ENCODE measurements around the gene NKAIN2.

NKAIN2 gene

GRCh38 chr6:124423621-124424020 is 620.0 kb downstream of the NKAIN2 start:
- Histone ChIP-seq H3K4me1 (ENCODE audit: control insufficient read depth, insufficient read depth, low read length) (no peaks in the 10 kb centered on the region), H3K36me3 (ENCODE audit: control insufficient read depth in 2 of 2, insufficient read depth in 2 of 2, low read length in 2 of 2) (no peaks in the 10 kb centered on the region), H3K27ac (ENCODE audit: low read length) (no peak overlapping the region), H3K4me3 (ENCODE audit: low read length in 2 of 2) (no peak overlapping the region), H3K9ac (ENCODE audit: low read length in 2 of 2) (no peak overlapping the region), H3K27me3 (ENCODE audit: control insufficient read depth in 1 of 2, insufficient read depth in 2 of 2, low read length in 2 of 2) (no peaks in the 10 kb centered on the region), H3K9me3 (ENCODE audit: control insufficient read depth in 2 of 2, low read length in 2 of 2) (no peaks in the 10 kb centered on the region)

- H3K4me3 ChIP-seq (ENCODE audit: low read length in 2 of 2), result no peak overlapping the region
- no peaks in the 10 kb centered on the region for H3K27me3 ChIP-seq (ENCODE audit: control insufficient read depth in 1 of 2, insufficient read depth in 2 of 2, low read length in 2 of 2)
- no peak overlapping the region for H3K9ac ChIP-seq (ENCODE audit: low read length in 2 of 2)
- H3K27ac ChIP-seq (ENCODE audit: low read length), result no peak overlapping the region
- H3K36me3 ChIP-seq (ENCODE audit: control insufficient read depth in 2 of 2, insufficient read depth in 2 of 2, low read length in 2 of 2), result no peaks in the 10 kb centered on the region
- no peaks in the 10 kb centered on the region for H3K4me1 ChIP-seq (ENCODE audit: control insufficient read depth, insufficient read depth, low read length)
- H3K9me3 ChIP-seq (ENCODE audit: control insufficient read depth in 2 of 2, low read length in 2 of 2), result no peaks in the 10 kb centered on the region
These were observed 627.2 kb downstream of the NKAIN2 start for GRCh38 chr6:124430740-124431318.

DNA sequence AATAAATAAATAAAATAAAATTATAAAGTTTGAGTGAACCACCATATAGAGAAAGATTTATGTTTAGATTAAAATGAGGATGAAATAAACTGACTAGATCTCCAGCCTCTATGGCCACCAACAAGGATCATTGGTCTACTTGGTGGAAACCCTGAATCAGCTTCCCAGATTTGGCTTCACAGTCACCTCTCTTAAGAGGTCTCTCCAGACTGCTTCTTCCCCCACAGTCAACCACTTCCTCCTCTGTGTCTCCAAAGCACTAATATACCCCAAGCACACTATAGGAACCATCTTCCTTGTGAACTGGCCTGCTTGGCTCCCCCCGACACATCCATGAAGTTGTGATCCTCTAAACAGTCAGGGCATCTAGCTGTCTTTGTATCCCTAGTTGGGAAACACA is 629.0 kb downstream of the NKAIN2 start:
- no peak overlapping the region for H3K9ac ChIP-seq (ENCODE audit: low read length in 2 of 2)
- H3K4me1 ChIP-seq (ENCODE audit: control insufficient read depth, insufficient read depth, low read length), result no peaks in the 10 kb centered on the region
- no peaks in the 10 kb centered on the region for H3K27me3 ChIP-seq (ENCODE audit: control insufficient read depth in 1 of 2, insufficient read depth in 2 of 2, low read length in 2 of 2)
- H3K9me3 ChIP-seq (ENCODE audit: control insufficient read depth in 2 of 2, low read length in 2 of 2), result no peaks in the 10 kb centered on the region
- no peaks in the 10 kb centered on the region for H3K36me3 ChIP-seq (ENCODE audit: control insufficient read depth in 2 of 2, insufficient read depth in 2 of 2, low read length in 2 of 2)
- no peak overlapping the region for H3K27ac ChIP-seq (ENCODE audit: low read length)
- no peak overlapping the region for H3K4me3 ChIP-seq (ENCODE audit: low read length in 2 of 2)

- Histone ChIP-seq H3K9ac (ENCODE audit: low read length in 2 of 2) (no peak overlapping the region), H3K27ac (ENCODE audit: low read length) (no peak overlapping the region), H3K9me3 (ENCODE audit: control insufficient read depth in 2 of 2, low read length in 2 of 2) (no peaks in the 10 kb centered on the region), H3K36me3 (ENCODE audit: control insufficient read depth in 2 of 2, insufficient read depth in 2 of 2, low read length in 2 of 2) (no peaks in the 10 kb centered on the region), H3K27me3 (ENCODE audit: control insufficient read depth in 1 of 2, insufficient read depth in 2 of 2, low read length in 2 of 2) (no peaks in the 10 kb centered on the region), H3K4me3 (ENCODE audit: low read length in 2 of 2) (no peak overlapping the region), H3K4me1 (ENCODE audit: control insufficient read depth, insufficient read depth, low read length) (no peaks in the 10 kb centered on the region)
These were observed 629.9 kb downstream of the NKAIN2 start for GRCh38 chr6:124433387-124434160.

- Histone ChIP-seq H3K9me3 (ENCODE audit: control insufficient read depth in 2 of 2, low read length in 2 of 2) (no peaks in the 10 kb centered on the region), H3K27me3 (ENCODE audit: control insufficient read depth in 1 of 2, insufficient read depth in 2 of 2, low read length in 2 of 2) (no peaks in the 10 kb centered on the region), H3K4me3 (ENCODE audit: low read length in 2 of 2) (no peak overlapping the region), H3K27ac (ENCODE audit: low read length) (no peak overlapping the region), H3K36me3 (ENCODE audit: control insufficient read depth in 2 of 2, insufficient read depth in 2 of 2, low read length in 2 of 2) (no peaks in the 10 kb centered on the region), H3K4me1 (ENCODE audit: control insufficient read depth, insufficient read depth, low read length) (no peaks in the 10 kb centered on the region), H3K9ac (ENCODE audit: low read length in 2 of 2) (no peak overlapping the region)
These were observed 630.8 kb downstream of the NKAIN2 start for GRCh38 chr6:124434421-124434820.

- H3K27me3 ChIP-seq (ENCODE audit: control insufficient read depth in 1 of 2, insufficient read depth in 2 of 2, low read length in 2 of 2), result no peaks in the 10 kb centered on the region
- no peaks in the 10 kb centered on the region for H3K9me3 ChIP-seq (ENCODE audit: control insufficient read depth in 2 of 2, low read length in 2 of 2)
- H3K27ac ChIP-seq (ENCODE audit: low read length), result no peak overlapping the region
- no peaks in the 10 kb centered on the region for H3K36me3 ChIP-seq (ENCODE audit: control insufficient read depth in 2 of 2, insufficient read depth in 2 of 2, low read length in 2 of 2)
- H3K4me3 ChIP-seq (ENCODE audit: low read length in 2 of 2), result no peak overlapping the region
- H3K9ac ChIP-seq (ENCODE audit: low read length in 2 of 2), result no peak overlapping the region
- H3K4me1 ChIP-seq (ENCODE audit: control insufficient read depth, insufficient read depth, low read length), result no peaks in the 10 kb centered on the region
These were observed 633.1 kb downstream of the NKAIN2 start for GRCh38 chr6:124436803-124437202.

DNA sequence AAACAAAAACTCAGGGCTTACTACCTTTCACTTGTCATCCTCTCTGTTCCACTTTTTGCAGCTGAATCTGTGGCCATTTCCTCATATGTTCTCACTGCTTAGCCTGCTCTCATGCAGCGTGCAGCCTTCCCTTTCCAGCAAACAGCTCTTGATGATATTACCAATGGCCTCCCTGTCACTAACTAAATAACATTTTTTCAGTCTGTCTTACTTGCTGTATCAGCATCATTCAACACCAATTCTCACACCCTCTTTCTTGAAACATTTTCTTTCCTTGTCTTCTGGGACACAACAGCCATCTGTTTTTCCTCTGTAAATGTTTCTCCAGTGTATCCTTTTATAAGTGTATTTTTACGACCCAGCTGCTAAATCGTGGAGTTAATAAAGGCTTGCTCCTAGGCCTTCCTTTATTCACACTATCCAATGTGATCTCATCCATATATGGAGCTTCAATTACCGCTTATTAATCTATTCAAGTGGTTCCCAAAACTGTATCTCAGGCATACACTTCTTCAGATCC is 634.9 kb downstream of the NKAIN2 start:
- Histone ChIP-seq H3K4me3 (ENCODE audit: low read length in 2 of 2) (no peak overlapping the region), H3K9me3 (ENCODE audit: control insufficient read depth in 2 of 2, low read length in 2 of 2) (no peaks in the 10 kb centered on the region), H3K36me3 (ENCODE audit: control insufficient read depth in 2 of 2, insufficient read depth in 2 of 2, low read length in 2 of 2) (no peaks in the 10 kb centered on the region), H3K4me1 (ENCODE audit: control insufficient read depth, insufficient read depth, low read length) (no peaks in the 10 kb centered on the region), H3K27ac (ENCODE audit: low read length) (no peak overlapping the region), H3K27me3 (ENCODE audit: control insufficient read depth in 1 of 2, insufficient read depth in 2 of 2, low read length in 2 of 2) (no peaks in the 10 kb centered on the region), H3K9ac (ENCODE audit: low read length in 2 of 2) (no peak overlapping the region)

- Histone ChIP-seq H3K4me3 (ENCODE audit: low read length in 2 of 2) (no peak overlapping the region), H3K9me3 (ENCODE audit: control insufficient read depth in 2 of 2, low read length in 2 of 2) (no peaks in the 10 kb centered on the region)
These were observed 637.8 kb downstream of the NKAIN2 start for GRCh38 chr6:124441450-124441849.

GRCh38 chr6:124443541-124443940 is 639.9 kb downstream of the NKAIN2 start:
- no peak overlapping the region for H3K9ac ChIP-seq (ENCODE audit: low read length in 2 of 2)
- no peaks in the 10 kb centered on the region for H3K27me3 ChIP-seq (ENCODE audit: control insufficient read depth in 1 of 2, insufficient read depth in 2 of 2, low read length in 2 of 2)
- no peak overlapping the region for H3K4me3 ChIP-seq (ENCODE audit: low read length in 2 of 2)
- H3K4me1 ChIP-seq (ENCODE audit: control insufficient read depth, insufficient read depth, low read length), result no peaks in the 10 kb centered on the region
- H3K9me3 ChIP-seq (ENCODE audit: control insufficient read depth in 2 of 2, low read length in 2 of 2), result no peaks in the 10 kb centered on the region
- H3K36me3 ChIP-seq (ENCODE audit: control insufficient read depth in 2 of 2, insufficient read depth in 2 of 2, low read length in 2 of 2), result no peaks in the 10 kb centered on the region
- no peak overlapping the region for H3K27ac ChIP-seq (ENCODE audit: low read length)

More at GRCh38 chr6:124441450-124441849, 637.8 kb downstream of the NKAIN2 start:
- no peaks in the 10 kb centered on the region for H3K27me3 ChIP-seq (ENCODE audit: control insufficient read depth in 1 of 2, insufficient read depth in 2 of 2, low read length in 2 of 2)
- no peak overlapping the region for H3K27ac ChIP-seq (ENCODE audit: low read length)
- H3K36me3 ChIP-seq (ENCODE audit: control insufficient read depth in 2 of 2, insufficient read depth in 2 of 2, low read length in 2 of 2), result no peaks in the 10 kb centered on the region
- no peak overlapping the region for H3K9ac ChIP-seq (ENCODE audit: low read length in 2 of 2)
- no peaks in the 10 kb centered on the region for H3K4me1 ChIP-seq (ENCODE audit: control insufficient read depth, insufficient read depth, low read length)

DNA sequence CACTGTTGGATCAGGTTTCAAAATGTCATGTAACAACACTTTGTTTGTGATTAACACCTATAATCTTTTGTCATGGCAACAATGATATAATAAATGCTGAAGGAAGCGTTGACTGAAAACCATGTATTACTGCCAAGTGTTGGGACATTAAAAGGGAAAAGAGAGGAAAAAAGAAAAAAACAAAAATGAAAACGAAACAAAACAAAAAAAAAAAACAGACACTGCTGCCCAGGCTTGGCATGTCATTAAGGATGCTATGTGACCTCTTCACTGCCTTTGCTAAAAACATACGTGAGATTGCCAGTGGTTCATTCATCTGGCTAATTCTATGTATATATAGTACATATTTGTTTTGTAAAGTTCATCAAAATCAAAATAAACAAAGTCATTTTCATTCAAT is 641.9 kb downstream of the NKAIN2 start:
- no peak overlapping the region for H3K4me3 ChIP-seq (ENCODE audit: low read length in 2 of 2)

DNA sequence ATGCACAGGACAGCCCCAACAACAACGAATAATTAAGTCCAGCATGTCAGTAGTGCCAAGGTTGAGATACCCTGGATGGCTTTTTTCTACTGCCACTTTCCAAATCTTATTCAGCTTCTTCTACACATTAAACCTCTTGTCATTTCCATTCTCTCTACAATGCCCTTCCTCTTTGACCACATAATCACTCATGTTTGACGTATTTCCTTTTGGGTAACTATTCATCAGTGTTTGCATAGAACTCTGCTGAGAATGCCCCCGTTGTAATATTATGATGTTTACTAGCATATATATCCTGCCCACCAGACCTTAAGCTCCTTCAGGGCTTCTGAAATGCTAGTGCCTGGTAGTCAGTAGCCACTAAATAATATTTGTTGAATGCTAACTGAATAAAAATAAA is 643.3 kb downstream of the NKAIN2 start:
- Histone ChIP-seq H3K27me3 (ENCODE audit: control insufficient read depth in 1 of 2, insufficient read depth in 2 of 2, low read length in 2 of 2) (no peaks in the 10 kb centered on the region), H3K9ac (ENCODE audit: low read length in 2 of 2) (no peak overlapping the region), H3K9me3 (ENCODE audit: control insufficient read depth in 2 of 2, low read length in 2 of 2) (no peaks in the 10 kb centered on the region), H3K36me3 (ENCODE audit: control insufficient read depth in 2 of 2, insufficient read depth in 2 of 2, low read length in 2 of 2) (no peaks in the 10 kb centered on the region), H3K27ac (ENCODE audit: low read length) (no peak overlapping the region), H3K4me3 (ENCODE audit: low read length in 2 of 2) (no peak overlapping the region), H3K4me1 (ENCODE audit: control insufficient read depth, insufficient read depth, low read length) (no peaks in the 10 kb centered on the region)

More for the DNA sequence above, 641.9 kb downstream of the NKAIN2 start:
- H3K27me3 ChIP-seq (ENCODE audit: control insufficient read depth in 1 of 2, insufficient read depth in 2 of 2, low read length in 2 of 2), result no peaks in the 10 kb centered on the region
- H3K27ac ChIP-seq (ENCODE audit: low read length), result no peak overlapping the region
- H3K4me1 ChIP-seq (ENCODE audit: control insufficient read depth, insufficient read depth, low read length), result no peaks in the 10 kb centered on the region
- no peaks in the 10 kb centered on the region for H3K36me3 ChIP-seq (ENCODE audit: control insufficient read depth in 2 of 2, insufficient read depth in 2 of 2, low read length in 2 of 2)
- no peak overlapping the region for H3K9ac ChIP-seq (ENCODE audit: low read length in 2 of 2)
- no peaks in the 10 kb centered on the region for H3K9me3 ChIP-seq (ENCODE audit: control insufficient read depth in 2 of 2, low read length in 2 of 2)
